Measurements from ENCODE around the gene KCNQ5. TPM values are rescaled to one million over a fixed set of nuclear protein-coding genes. Genes with fewer than 3 reads are reported as not detected.
"Not testable (repeated sequence)": the region's sequence is repeated elsewhere in the genome, so short reads cannot be mapped to it uniquely, and the experiment has no call there.

KCNQ5 gene
- total RNA-seq, 4 donors from 2014 or later = 0.57 to 4.4 (median 0.97) TPM

DNA sequence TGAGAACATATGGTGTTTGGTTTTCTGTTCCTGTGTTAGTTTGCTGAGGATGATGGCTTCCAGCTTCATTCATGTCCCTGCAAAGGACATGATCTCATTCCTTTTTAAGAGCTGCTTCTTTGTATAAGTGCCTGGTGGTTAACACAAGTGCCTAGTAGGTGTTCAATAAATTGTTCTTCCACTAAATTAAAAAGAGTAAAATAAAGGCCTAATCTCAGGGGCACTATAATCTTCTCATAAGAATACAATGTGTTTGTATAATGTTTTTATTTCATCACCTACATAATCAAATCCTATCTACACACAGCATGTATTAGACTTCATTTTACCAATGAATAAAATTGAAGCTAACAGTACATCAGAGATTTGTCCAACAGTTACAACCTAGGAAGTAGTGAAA, 350.7 kb downstream of the KCNQ5 start:
- no peak overlapping the region for H3K27ac ChIP-seq
- intact Hi-C loops (cut with DNase I) = no loop called here
- no peak overlapping the region for H3K4me3 ChIP-seq
- DNase-seq = no peak
- H3K4me1 ChIP-seq = no peaks in the 10 kb centered on the region
- no peaks in the 10 kb centered on the region for H3K36me3 ChIP-seq
- no peaks in the 10 kb centered on the region for H3K9me3 ChIP-seq
- no peaks in the 10 kb centered on the region for H3K27me3 ChIP-seq
- TF ChIP-seq CTCF (IDR thresholded peaks at IDR 0.05) (no peak), POLR2A (IDR thresholded peaks at IDR 0.05) (no peak)

GRCh38 chr6:72974276-72974675, 352.4 kb downstream of the KCNQ5 start:
- WGBS, 2 donors = 78 to 79% methylated on average over 2 of the region's 2 CpGs
- no peak overlapping the region for H3K4me3 ChIP-seq
- H3K27ac ChIP-seq = no peak overlapping the region
- TF ChIP-seq POLR2A (IDR thresholded peaks at IDR 0.05) (no peak), CTCF (IDR thresholded peaks at IDR 0.05) (no peak)
- H3K36me3 ChIP-seq = no peaks in the 10 kb centered on the region
- intact Hi-C loops (cut with DNase I) = no loop called here
- H3K4me1 ChIP-seq = no peaks in the 10 kb centered on the region
- no peaks in the 10 kb centered on the region for H3K9me3 ChIP-seq
- no peaks in the 10 kb centered on the region for H3K27me3 ChIP-seq
- DNase-seq = no peak

- no peak overlapping the region for H3K4me3 ChIP-seq
- TF ChIP-seq CTCF (IDR thresholded peaks at IDR 0.05) (no peak), POLR2A (IDR thresholded peaks at IDR 0.05) (no peak)
- no peaks in the 10 kb centered on the region for H3K36me3 ChIP-seq
- H3K9me3 ChIP-seq = no peaks in the 10 kb centered on the region
- DNase-seq = no peak
- intact Hi-C loops (cut with DNase I) = no loop called here
- H3K27me3 ChIP-seq = no peaks in the 10 kb centered on the region
- H3K27ac ChIP-seq = no peak overlapping the region
- 65 to 93% methylated on average over 1 of the region's 1 CpG for WGBS, 2 donors
- no peaks in the 10 kb centered on the region for H3K4me1 ChIP-seq
Measured at GRCh38 chr6:72975352-72975752, 353.5 kb downstream of the KCNQ5 start.

- H3K27me3 ChIP-seq = no peaks in the 10 kb centered on the region
- no peak for TF ChIP-seq CTCF (IDR thresholded peaks at IDR 0.05)
- no peak for TF ChIP-seq POLR2A (IDR thresholded peaks at IDR 0.05)
- no peak overlapping the region for H3K4me3 ChIP-seq
- intact Hi-C loops (cut with DNase I) = no loop called here
- H3K27ac ChIP-seq = no peak overlapping the region
- DNase-seq = no peak
- H3K36me3 ChIP-seq = no peaks in the 10 kb centered on the region
- WGBS, 2 donors = 46 to 60% methylated on average over 2 of the region's 2 CpGs
- H3K4me1 ChIP-seq = no peaks in the 10 kb centered on the region
- no peaks in the 10 kb centered on the region for H3K9me3 ChIP-seq
Measured at GRCh38 chr6:72976484-72976883, 354.6 kb downstream of the KCNQ5 start.

- H3K4me1 ChIP-seq = no peaks in the 10 kb centered on the region
- intact Hi-C loops (cut with DNase I) = no loop called here
- 38 to 50% methylated on average over 1 of the region's 1 CpG for whole genome bisulfite sequencing, 2 donors
- no peak overlapping the region for H3K4me3 ChIP-seq
- H3K27ac ChIP-seq = no peak overlapping the region
- no peak for TF ChIP-seq CTCF (IDR thresholded peaks at IDR 0.05)
- TF ChIP-seq POLR2A (IDR thresholded peaks at IDR 0.05) = no peak
- no peaks in the 10 kb centered on the region for H3K9me3 ChIP-seq
- H3K27me3 ChIP-seq = no peaks in the 10 kb centered on the region
- H3K36me3 ChIP-seq = no peaks in the 10 kb centered on the region
- no peak for DNase-seq
Measured at GRCh38 chr6:72977114-72977513, 355.2 kb downstream of the KCNQ5 start.

GRCh38 chr6:72978808-72979207, 356.9 kb downstream of the KCNQ5 start:
- DNase-seq; H3K36me3 ChIP-seq; H3K4me3 ChIP-seq; H3K4me1 ChIP-seq; H3K27ac ChIP-seq; H3K9me3 ChIP-seq; H3K27me3 ChIP-seq; intact Hi-C loops (cut with DNase I): not testable (repeated sequence)
- WGBS, 2 donors = 94 to 95% methylated on average over 3 of the region's 3 CpGs
